Measurements from ENCODE around the gene RNU1-3. TPM values are rescaled to one million over a fixed set of nuclear protein-coding genes. Genes with fewer than 3 reads are reported as not detected.
"Not testable (repeated sequence)": the region's sequence is repeated elsewhere in the genome, so short reads cannot be mapped to it uniquely, and the experiment has no call there.

Gene RNU1-3
- total and polyA plus RNA-seq, 2 donors (not counting 1 experiment from before 2014, with no cell fraction given), result 4,377 TPM; not detected in 1

- H3K4me1 Mint-ChIP-seq; H3K36me3 ChIP-seq (replicated peaks in 1 of 2; ENCODE audit: control extremely low read depth in 1 of 2, control insufficient read depth in 1 of 2, extremely low read depth in 1 of 2, insufficient read depth in 2 of 2, low read length in 1 of 2); H3K27me3 ChIP-seq (replicated peaks in 1 of 4; ENCODE audit: control extremely low read depth in 1 of 4, control insufficient read depth in 3 of 4, insufficient read depth in 4 of 4, low read length in 3 of 4); H3K4me1 ChIP-seq (ENCODE audit: control insufficient read depth in 2 of 2, insufficient read depth in 2 of 2, low read length in 2 of 2); H3K9me3 Mint-ChIP-seq (ENCODE audit: insufficient read depth); H3K4me3 ChIP-seq (ENCODE audit: control extremely low read depth in 1 of 5, extremely low read depth in 1 of 5, insufficient read depth in 1 of 5, low read depth in 2 of 5, low read length in 4 of 5); H3K79me2 ChIP-seq (ENCODE audit: control insufficient read depth, insufficient read depth, low read length); H3K4me2 ChIP-seq (replicated peaks; ENCODE audit: low read depth, low read length, poor library complexity, severe bottlenecking); POLR2A ChIA-PET; DNase-seq; H3K9ac ChIP-seq (ENCODE audit: low read length); ATAC-seq (ENCODE audit: low read depth); H2AFZ ChIP-seq (ENCODE audit: insufficient read depth, low read depth, low read length, poor library complexity, severe bottlenecking); H3K9me3 ChIP-seq (ENCODE audit: control extremely low read depth in 1 of 3, control insufficient read depth in 2 of 3, insufficient read depth in 1 of 3, low read length in 2 of 3); H3K27me3 Mint-ChIP-seq; H3K4me3 Mint-ChIP-seq; H4K20me1 ChIP-seq (ENCODE audit: control insufficient read depth, insufficient read depth, low read length, poor library complexity, severe bottlenecking); H3K27ac Mint-ChIP-seq; intact Hi-C loops (cut with micrococcal nuclease); H3K27ac ChIP-seq (ENCODE audit: low read length in 2 of 2): not testable (repeated sequence)
- CTCF ChIA-PET, result interaction anchor here (1.2 to 2.1 kb wide), 2 partner anchors 9 to 20 kb away, joined by 3 to 6 read pairs; no protein-coding TSS in a partner anchor
- 90% methylated on average over 8 of the region's 13 CpGs for WGBS (ENCODE audit: insufficient coverage)
Observed at GRCh38 chr1:16687132-16687800, 20.5 kb upstream of the RNU1-3 start.

DNA sequence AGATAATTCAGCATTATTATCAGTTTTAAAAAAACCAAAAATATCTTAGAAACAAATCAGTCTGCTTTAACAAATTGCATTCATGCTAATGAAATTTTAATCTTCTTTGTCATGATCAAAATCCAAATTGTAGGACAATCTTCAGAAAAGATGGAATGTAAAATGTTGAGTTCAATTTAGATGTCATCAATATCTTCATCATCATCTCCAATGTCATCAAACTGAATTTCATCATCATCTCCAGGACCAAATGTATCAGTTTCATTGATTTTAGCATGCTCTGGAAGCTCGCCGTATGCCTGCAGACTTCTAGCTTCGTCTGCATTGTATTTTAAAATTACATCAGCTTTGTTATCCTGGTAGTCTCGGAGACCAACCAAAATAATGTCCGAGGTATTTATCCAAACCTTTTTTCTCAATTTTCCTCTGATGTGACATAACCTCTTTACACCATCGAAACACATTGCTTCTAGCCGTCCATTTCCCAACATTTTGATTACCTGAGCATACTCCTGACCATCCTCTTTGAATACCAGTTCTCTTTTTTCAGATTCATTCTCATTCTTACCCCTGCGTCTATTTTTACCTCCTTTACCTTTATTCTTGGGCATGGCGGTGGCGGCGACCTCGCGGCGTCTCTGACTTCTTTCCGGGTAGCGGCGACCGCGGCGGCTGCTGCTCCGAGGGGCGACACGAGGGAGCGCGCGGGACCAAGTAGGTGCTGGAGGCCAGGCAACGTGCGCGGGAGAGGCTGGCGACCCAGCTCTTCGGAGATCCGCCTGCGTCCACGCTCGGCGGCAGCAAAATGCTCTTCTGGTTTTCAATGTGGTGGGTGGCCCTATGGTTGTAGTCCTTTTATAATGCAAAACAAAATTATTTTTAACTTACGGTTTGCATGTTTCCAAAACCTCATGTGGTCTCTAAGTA, 19.0 kb upstream of the RNU1-3 start:
- H3K27me3 Mint-ChIP-seq; H3K27me3 ChIP-seq (replicated peaks in 1 of 4; ENCODE audit: control extremely low read depth in 1 of 4, control insufficient read depth in 3 of 4, insufficient read depth in 4 of 4, low read length in 3 of 4); H3K79me2 ChIP-seq (ENCODE audit: control insufficient read depth, insufficient read depth, low read length); intact Hi-C loops (cut with micrococcal nuclease); H3K4me2 ChIP-seq (replicated peaks; ENCODE audit: low read depth, low read length, poor library complexity, severe bottlenecking); H3K36me3 ChIP-seq (replicated peaks in 1 of 2; ENCODE audit: control extremely low read depth in 1 of 2, control insufficient read depth in 1 of 2, extremely low read depth in 1 of 2, insufficient read depth in 2 of 2, low read length in 1 of 2); DNase-seq; POLR2A ChIA-PET; H4K20me1 ChIP-seq (ENCODE audit: control insufficient read depth, insufficient read depth, low read length, poor library complexity, severe bottlenecking); H3K4me1 Mint-ChIP-seq; H3K9me3 ChIP-seq (ENCODE audit: control extremely low read depth in 1 of 3, control insufficient read depth in 2 of 3, insufficient read depth in 1 of 3, low read length in 2 of 3); H3K9ac ChIP-seq (ENCODE audit: low read length); H3K4me1 ChIP-seq (ENCODE audit: control insufficient read depth in 2 of 2, insufficient read depth in 2 of 2, low read length in 2 of 2); H3K9me3 Mint-ChIP-seq (ENCODE audit: insufficient read depth); H3K27ac ChIP-seq (ENCODE audit: low read length in 2 of 2): not testable (repeated sequence)
- CTCF ChIA-PET, result interaction anchor here (0.6 to 1.0 kb wide), 2 partner anchors 16 to 73 kb away, joined by 3 read pairs; partner anchors contain the start of gene NBPF1
- peak overlapping the region; percentile 24 for H2AFZ ChIP-seq (ENCODE audit: insufficient read depth, low read depth, low read length, poor library complexity, severe bottlenecking)
- H3K27ac Mint-ChIP-seq, result peak overlapping the region; percentile 79
- ATAC-seq (ENCODE audit: low read depth), result peak; percentile 47
- peak overlapping the region; percentile 86 for H3K4me3 Mint-ChIP-seq
- peak overlapping the region in 1 of 5 experiments; percentile 26 for H3K4me3 ChIP-seq (ENCODE audit: control extremely low read depth in 1 of 5, extremely low read depth in 1 of 5, insufficient read depth in 1 of 5, low read depth in 2 of 5, low read length in 4 of 5)
- 84% methylated on average over 7 of the region's 37 CpGs for WGBS (ENCODE audit: insufficient coverage)
